Progenitor cell of endocrine pancreas (in vitro differentiated cells): ENCODE data around the gene PLA2G2C. TPM values are rescaled to one million over a fixed set of nuclear protein-coding genes. Genes with fewer than 3 reads are reported as not detected.
A peak's percentile ranks its signal among the peaks of the same experiment; 100 is the strongest.

ENCODE experiments used
- DNase-seq: peaks from one replicate; pipeline ENCODE4 v3.0.0; 2021; ENCODE audit warnings: low spot score; ENCODE audit not compliant: unreplicated experiment
- H3K27ac Mint-ChIP-seq: 2 replicates; pipeline ENCODE4 v1.8.0; 2021; ENCODE audit warnings: mild to moderate bottlenecking, moderate library complexity, mixed read lengths
- H3K27me3 Mint-ChIP-seq: 2 replicates; pipeline ENCODE4 v1.8.0; 2021; ENCODE audit warnings: mixed read lengths
- H3K36me3 Mint-ChIP-seq: 2 replicates; pipeline ENCODE4 v1.8.0; 2022; ENCODE audit warnings: mixed read lengths; ENCODE audit not compliant: insufficient read depth
- H3K4me1 Mint-ChIP-seq: 2 replicates; pipeline ENCODE4 v1.8.0; 2021; ENCODE audit warnings: low read depth, mixed read lengths
- H3K4me3 Mint-ChIP-seq: 2 replicates; pipeline ENCODE4 v1.8.0; 2021; ENCODE audit warnings: low read depth, mild to moderate bottlenecking, moderate library complexity, mixed read lengths
- H3K9me3 Mint-ChIP-seq: 2 replicates; pipeline ENCODE4 v1.8.0; 2021; ENCODE audit warnings: low read depth, mixed read lengths
- CTCF ChIP-seq: fragments of 200-600 bp; sonication (generic); IDR thresholded peaks from one replicate; pipeline ENCODE4 v1.5.0; 2021; ENCODE audit warnings: antibody characterized with exemption, mild to moderate bottlenecking; ENCODE audit not compliant: unreplicated experiment
- total RNA-seq: library from RNA; stranded (reverse); gene quantifications from 2 replicates; pipeline ENCODE4 v1.2.1, GENCODE V29; 2021

PLA2G2C gene
- total RNA-seq, 1 donor from 2014 or later = not detected

GRCh38 chr1:20151906-20152598 lies 34.3 kb downstream of the PLA2G2C start:
- peak; percentile 96 for TF ChIP-seq CTCF
- DNase-seq = peak; percentile 74
- H3K27me3 Mint-ChIP-seq = peaks cover 7% of the 10 kb centered on the region
- no peaks in the 10 kb centered on the region for H3K36me3 Mint-ChIP-seq
- H3K4me3 Mint-ChIP-seq = peak overlapping the region; percentile 33
- peaks cover 8% of the 10 kb centered on the region for H3K4me1 Mint-ChIP-seq
- H3K9me3 Mint-ChIP-seq = no peaks in the 10 kb centered on the region
- H3K27ac Mint-ChIP-seq = peak overlapping the region; percentile 49

- no peaks in the 10 kb centered on the region for H3K9me3 Mint-ChIP-seq
- no peak overlapping the region for H3K27ac Mint-ChIP-seq
- no peak overlapping the region for H3K4me3 Mint-ChIP-seq
- H3K27me3 Mint-ChIP-seq = peaks cover 8% of the 10 kb centered on the region
- no peaks in the 10 kb centered on the region for H3K36me3 Mint-ChIP-seq
- no peak for DNase-seq
- peaks cover 8% of the 10 kb centered on the region for H3K4me1 Mint-ChIP-seq
- TF ChIP-seq CTCF = no peak
These were observed 35.3 kb downstream of the PLA2G2C start for GRCh38 chr1:20150969-20151368.

GRCh38 chr1:20150326-20150705 lies 36.0 kb downstream of the PLA2G2C start:
- Mint-ChIP-seq H3K36me3 (no peaks in the 10 kb centered on the region), H3K4me3 (no peak overlapping the region), H3K27ac (no peak overlapping the region), H3K4me1 (peaks cover 8% of the 10 kb centered on the region), H3K9me3 (no peaks in the 10 kb centered on the region), H3K27me3 (peaks cover 7% of the 10 kb centered on the region)
- DNase-seq = no peak
- no peak for TF ChIP-seq CTCF

- Mint-ChIP-seq H3K4me3 (no peak overlapping the region), H3K9me3 (no peaks in the 10 kb centered on the region), H3K4me1 (peaks cover 8% of the 10 kb centered on the region), H3K36me3 (no peaks in the 10 kb centered on the region), H3K27ac (no peak overlapping the region), H3K27me3 (peaks cover 7% of the 10 kb centered on the region)
- DNase-seq = no peak
- TF ChIP-seq CTCF = no peak
These were observed 36.6 kb downstream of the PLA2G2C start for GRCh38 chr1:20149601-20150325.

GRCh38 chr1:20148571-20149500 lies 37.5 kb downstream of the PLA2G2C start:
- no peak overlapping the region for H3K4me3 Mint-ChIP-seq
- TF ChIP-seq CTCF = no peak
- H3K27me3 Mint-ChIP-seq = peaks cover 7% of the 10 kb centered on the region
- no peak for DNase-seq
- H3K36me3 Mint-ChIP-seq = no peaks in the 10 kb centered on the region
- H3K4me1 Mint-ChIP-seq = no peaks in the 10 kb centered on the region
- H3K9me3 Mint-ChIP-seq = no peaks in the 10 kb centered on the region
- H3K27ac Mint-ChIP-seq = no peak overlapping the region
